WTC11 (cell line): Measurements from ENCODE around the gene SLC22A31. TPM values are rescaled to one million over a fixed set of nuclear protein-coding genes. Genes with fewer than 3 reads are reported as not detected.

Experiments used
- ATAC-seq: fragments of 200-7000 bp; cut with Tn5 transposase; 2 replicates; pipeline ENCODE4 v1.10.0; 2021; ENCODE audit warnings: mild to moderate bottlenecking, moderate library complexity
- CTCF ChIA-PET: fragments of 300-600 bp; sonication (Branson Sonifier 250); formaldehyde crosslinking; loops from one replicate; lab custom pipeline; 2021; ENCODE audit warnings: antibody characterized with exemption; lab: Charles Lee
- POLR2A ChIA-PET: fragments of 350-600 bp; sonication (Branson Sonifier 250); formaldehyde crosslinking; loops from one replicate; lab custom pipeline; 2021; ENCODE audit warnings: antibody characterized with exemption; lab: Charles Lee
- DNase-seq: peaks from one replicate; pipeline ENCODE4 v3.0.0; 2021; ENCODE audit warnings: low spot score
- H3K27ac Mint-ChIP-seq: 2 replicates; pipeline ENCODE4 v1.8.0; 2021; ENCODE audit warnings: mixed read lengths
- H3K27me3 Mint-ChIP-seq: 2 replicates; pipeline ENCODE4 v1.8.0; 2021; ENCODE audit warnings: low read depth, mild to moderate bottlenecking, moderate library complexity, mixed read lengths
- H3K36me3 Mint-ChIP-seq: 2 replicates; pipeline ENCODE4 v1.8.0; 2021; ENCODE audit warnings: mixed read lengths
- H3K4me1 Mint-ChIP-seq: 2 replicates; pipeline ENCODE4 v1.8.0; 2022; ENCODE audit warnings: mixed read lengths
- H3K4me3 Mint-ChIP-seq: 2 replicates; pipeline ENCODE4 v1.8.0; 2021; ENCODE audit warnings: mild to moderate bottlenecking, moderate library complexity, mixed read lengths
- H3K9me3 Mint-ChIP-seq: 2 replicates; pipeline ENCODE4 v1.8.0; 2021; ENCODE audit warnings: mixed read lengths
- GABPB1 ChIP-seq: sonication (generic); formaldehyde crosslinking; IDR thresholded peaks from 2 replicates; pipeline ENCODE4 v1.8.1; 2023; ENCODE audit warnings: mild to moderate bottlenecking, missing genetic modification reagents
- GRHL2 ChIP-seq: fragments of 250-450 bp; sonication (Bioruptor Pico); IDR thresholded peaks from 2 replicates; pipeline ENCODE4 v1.8.0; 2022; ENCODE audit warnings: mild to moderate bottlenecking, moderate library complexity; ENCODE audit not compliant: insufficient replicate concordance, severe bottlenecking
- KAT7 ChIP-seq: sonication (generic); formaldehyde crosslinking; IDR thresholded peaks from 2 replicates; pipeline ENCODE4 v1.8.1; 2023; ENCODE audit warnings: missing genetic modification reagents, mild to moderate bottlenecking, borderline replicate concordance
- MYBL2 ChIP-seq: sonication (generic); formaldehyde crosslinking; IDR thresholded peaks from 2 replicates; pipeline ENCODE4 v1.8.1; 2023; ENCODE audit warnings: mild to moderate bottlenecking, moderate library complexity, missing genetic modification reagents
- NFATC4 ChIP-seq: fragments of 250-450 bp; sonication (Bioruptor Pico); IDR thresholded peaks from 2 replicates; pipeline ENCODE4 v1.9.0; 2021; ENCODE audit warnings: mild to moderate bottlenecking
- NR2C2 ChIP-seq: sonication (generic); formaldehyde crosslinking; IDR thresholded peaks from 2 replicates; pipeline ENCODE4 v1.8.0; 2022; ENCODE audit warnings: mild to moderate bottlenecking, missing genetic modification reagents
- SMAD3 ChIP-seq: sonication (generic); formaldehyde crosslinking; IDR thresholded peaks from 2 replicates; pipeline ENCODE4 v1.8.0; 2022; ENCODE audit warnings: missing genetic modification reagents, mild to moderate bottlenecking, borderline replicate concordance
- TP53 ChIP-seq: sonication (generic); formaldehyde crosslinking; IDR thresholded peaks from 2 replicates; pipeline ENCODE4 v1.8.1; 2023; ENCODE audit warnings: mild to moderate bottlenecking, missing genetic modification reagents
- ZNF232 ChIP-seq: sonication (generic); formaldehyde crosslinking; IDR thresholded peaks from 2 replicates; pipeline ENCODE4 v1.8.0; 2022; ENCODE audit warnings: mild to moderate bottlenecking, missing genetic modification reagents
- ZNF317 ChIP-seq: sonication (generic); formaldehyde crosslinking; IDR thresholded peaks from 2 replicates; pipeline ENCODE4 v1.8.1; 2023; ENCODE audit warnings: low read depth, mild to moderate bottlenecking, moderate library complexity, missing genetic modification reagents, borderline replicate concordance
- ZNF416 ChIP-seq: fragments of 250-450 bp; sonication (Bioruptor Pico); IDR thresholded peaks from 2 replicates; pipeline ENCODE4 v1.9.0; 2021; ENCODE audit warnings: mild to moderate bottlenecking, inconsistent platforms
- ZSCAN18 ChIP-seq: fragments of 250-450 bp; sonication (Bioruptor Pico); IDR thresholded peaks from 2 replicates; pipeline ENCODE4 v2.1.2; 2022; ENCODE audit warnings: mild to moderate bottlenecking, moderate library complexity
- total RNA-seq: library from RNA; stranded (reverse); gene quantifications from 3 replicates; pipeline ENCODE4 v1.2.3, GENCODE V29; 2021
- TF ChIP-seq, protein P1 (sequence below): fragments of 250-450 bp; sonication (Bioruptor Pico); IDR thresholded peaks from 2 replicates; pipeline ENCODE4 v1.9.0; 2021; ENCODE audit warnings: mild to moderate bottlenecking
- TF ChIP-seq, protein P2 (sequence below): sonication (generic); formaldehyde crosslinking; IDR thresholded peaks from 2 replicates; pipeline ENCODE4 v1.8.1; 2023; ENCODE audit warnings: mild to moderate bottlenecking, missing genetic modification reagents
- TF ChIP-seq, protein P3 (sequence below): fragments of 250-450 bp; sonication (Bioruptor Pico); IDR thresholded peaks from 2 replicates; pipeline ENCODE4 v1.9.0; 2021; ENCODE audit warnings: mild to moderate bottlenecking, borderline replicate concordance
- TF ChIP-seq, protein P4 (sequence below): sonication (generic); formaldehyde crosslinking; conservative IDR thresholded peaks from 2 replicates; pipeline ENCODE4 v1.8.1; 2022; ENCODE audit warnings: mild to moderate bottlenecking, missing genetic modification reagents
- TF ChIP-seq, protein P5 (sequence below): sonication (generic); formaldehyde crosslinking; IDR thresholded peaks from 2 replicates; pipeline ENCODE4 v1.8.1; 2023; ENCODE audit warnings: mild to moderate bottlenecking, missing genetic modification reagents
- TF ChIP-seq, protein P6 (sequence below): sonication (generic); formaldehyde crosslinking; IDR thresholded peaks from 2 replicates; pipeline ENCODE4 v1.8.1; 2022; ENCODE audit warnings: low read depth, mild to moderate bottlenecking, moderate library complexity, missing genetic modification reagents, borderline replicate concordance

The SLC22A31 gene
- total RNA-seq, 1 experiment from 2014 or later: 12.1 TPM

DNA sequence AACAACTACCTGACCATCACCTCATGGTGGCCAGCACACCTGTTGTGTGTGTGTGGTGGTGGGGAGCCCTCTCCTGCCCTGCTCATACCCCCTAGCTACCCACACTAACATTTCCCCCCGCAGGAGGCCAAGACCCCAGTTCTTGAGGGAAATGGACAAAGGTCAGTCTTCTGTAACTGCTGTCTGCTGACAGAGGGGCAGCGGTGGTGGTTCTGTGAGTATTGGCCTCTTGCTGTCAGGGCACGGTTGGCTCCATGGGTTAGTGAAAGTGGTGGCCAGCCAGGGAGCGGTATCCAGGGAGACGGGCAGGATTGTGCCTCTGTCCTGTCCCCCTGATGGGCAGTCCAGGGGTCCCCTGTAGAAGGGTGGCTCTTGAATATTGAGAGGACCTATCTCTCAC, 43.3 kb upstream of the SLC22A31 start (continued):
- no peak for TF ChIP-seq ZNF317 (CRISPR knock-in tag)
- TF ChIP-seq GRHL2 (CRISPR knock-in tag): no peak
- TF ChIP-seq, protein P1, sequence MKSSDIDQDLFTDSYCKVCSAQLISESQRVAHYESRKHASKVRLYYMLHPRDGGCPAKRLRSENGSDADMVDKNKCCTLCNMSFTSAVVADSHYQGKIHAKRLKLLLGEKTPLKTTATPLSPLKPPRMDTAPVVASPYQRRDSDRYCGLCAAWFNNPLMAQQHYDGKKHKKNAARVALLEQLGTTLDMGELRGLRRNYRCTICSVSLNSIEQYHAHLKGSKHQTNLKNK: no peak
- TF ChIP-seq, protein P2, sequence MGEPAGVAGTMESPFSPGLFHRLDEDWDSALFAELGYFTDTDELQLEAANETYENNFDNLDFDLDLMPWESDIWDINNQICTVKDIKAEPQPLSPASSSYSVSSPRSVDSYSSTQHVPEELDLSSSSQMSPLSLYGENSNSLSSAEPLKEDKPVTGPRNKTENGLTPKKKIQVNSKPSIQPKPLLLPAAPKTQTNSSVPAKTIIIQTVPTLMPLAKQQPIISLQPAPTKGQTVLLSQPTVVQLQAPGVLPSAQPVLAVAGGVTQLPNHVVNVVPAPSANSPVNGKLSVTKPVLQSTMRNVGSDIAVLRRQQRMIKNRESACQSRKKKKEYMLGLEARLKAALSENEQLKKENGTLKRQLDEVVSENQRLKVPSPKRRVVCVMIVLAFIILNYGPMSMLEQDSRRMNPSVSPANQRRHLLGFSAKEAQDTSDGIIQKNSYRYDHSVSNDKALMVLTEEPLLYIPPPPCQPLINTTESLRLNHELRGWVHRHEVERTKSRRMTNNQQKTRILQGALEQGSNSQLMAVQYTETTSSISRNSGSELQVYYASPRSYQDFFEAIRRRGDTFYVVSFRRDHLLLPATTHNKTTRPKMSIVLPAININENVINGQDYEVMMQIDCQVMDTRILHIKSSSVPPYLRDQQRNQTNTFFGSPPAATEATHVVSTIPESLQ (CRISPR knock-in tag): no peak
- no peak for TF ChIP-seq SMAD3 (CRISPR knock-in tag)
- TF ChIP-seq, protein P3, sequence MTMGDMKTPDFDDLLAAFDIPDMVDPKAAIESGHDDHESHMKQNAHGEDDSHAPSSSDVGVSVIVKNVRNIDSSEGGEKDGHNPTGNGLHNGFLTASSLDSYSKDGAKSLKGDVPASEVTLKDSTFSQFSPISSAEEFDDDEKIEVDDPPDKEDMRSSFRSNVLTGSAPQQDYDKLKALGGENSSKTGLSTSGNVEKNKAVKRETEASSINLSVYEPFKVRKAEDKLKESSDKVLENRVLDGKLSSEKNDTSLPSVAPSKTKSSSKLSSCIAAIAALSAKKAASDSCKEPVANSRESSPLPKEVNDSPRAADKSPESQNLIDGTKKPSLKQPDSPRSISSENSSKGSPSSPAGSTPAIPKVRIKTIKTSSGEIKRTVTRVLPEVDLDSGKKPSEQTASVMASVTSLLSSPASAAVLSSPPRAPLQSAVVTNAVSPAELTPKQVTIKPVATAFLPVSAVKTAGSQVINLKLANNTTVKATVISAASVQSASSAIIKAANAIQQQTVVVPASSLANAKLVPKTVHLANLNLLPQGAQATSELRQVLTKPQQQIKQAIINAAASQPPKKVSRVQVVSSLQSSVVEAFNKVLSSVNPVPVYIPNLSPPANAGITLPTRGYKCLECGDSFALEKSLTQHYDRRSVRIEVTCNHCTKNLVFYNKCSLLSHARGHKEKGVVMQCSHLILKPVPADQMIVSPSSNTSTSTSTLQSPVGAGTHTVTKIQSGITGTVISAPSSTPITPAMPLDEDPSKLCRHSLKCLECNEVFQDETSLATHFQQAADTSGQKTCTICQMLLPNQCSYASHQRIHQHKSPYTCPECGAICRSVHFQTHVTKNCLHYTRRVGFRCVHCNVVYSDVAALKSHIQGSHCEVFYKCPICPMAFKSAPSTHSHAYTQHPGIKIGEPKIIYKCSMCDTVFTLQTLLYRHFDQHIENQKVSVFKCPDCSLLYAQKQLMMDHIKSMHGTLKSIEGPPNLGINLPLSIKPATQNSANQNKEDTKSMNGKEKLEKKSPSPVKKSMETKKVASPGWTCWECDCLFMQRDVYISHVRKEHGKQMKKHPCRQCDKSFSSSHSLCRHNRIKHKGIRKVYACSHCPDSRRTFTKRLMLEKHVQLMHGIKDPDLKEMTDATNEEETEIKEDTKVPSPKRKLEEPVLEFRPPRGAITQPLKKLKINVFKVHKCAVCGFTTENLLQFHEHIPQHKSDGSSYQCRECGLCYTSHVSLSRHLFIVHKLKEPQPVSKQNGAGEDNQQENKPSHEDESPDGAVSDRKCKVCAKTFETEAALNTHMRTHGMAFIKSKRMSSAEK: no peak
- TF ChIP-seq, all 79 proteins: peak for 0

GRCh38 chr16:89242795-89243200, 42.5 kb upstream of the SLC22A31 start:
- Mint-ChIP-seq H3K4me3 (peak overlapping the region; percentile 27; the same call in 1 of the 2 replicates), H3K27ac (no peak overlapping the region), H3K9me3 (peaks cover 8% of the 10 kb centered on the region), H3K36me3 (peaks cover 5% of the 10 kb centered on the region), H3K4me1 (peaks cover 2% of the 10 kb centered on the region; the same call in 1 of the 2 replicates), H3K27me3 (peaks cover 14% of the 10 kb centered on the region)
- ATAC-seq: no peak
- no peak for TF ChIP-seq KAT7 (CRISPR knock-in tag)
- no peak for TF ChIP-seq TP53 (CRISPR knock-in tag)
- TF ChIP-seq MYBL2 (CRISPR knock-in tag): no peak
- POLR2A ChIA-PET: no interaction called here
- CTCF ChIA-PET: interaction anchor here (1.0 kb wide), 1 partner anchor 51 kb away, joined by 3 read pairs; no protein-coding TSS in a partner anchor
- peak; percentile 50 for DNase-seq

- peak; percentile 70 for DNase-seq
- peaks cover 5% of the 10 kb centered on the region for H3K36me3 Mint-ChIP-seq
- peaks cover 13% of the 10 kb centered on the region for H3K27me3 Mint-ChIP-seq
- peak overlapping the region; percentile 98 for H3K27ac Mint-ChIP-seq
- peaks cover 8% of the 10 kb centered on the region for H3K9me3 Mint-ChIP-seq
- H3K4me3 Mint-ChIP-seq: peak overlapping the region; percentile 98
- peaks cover 2% of the 10 kb centered on the region; the same call in 1 of the 2 replicates for H3K4me1 Mint-ChIP-seq
- peak; percentile 81 for ATAC-seq
- ChIA-PET POLR2A (no interaction called here), CTCF (interaction anchor here (0.6 to 2.0 kb wide), 13 partner anchors 24 to 505 kb away, joined by 3 to 13 read pairs (median 3); partner anchors contain the start of genes CPNE7 and ZNF778)
- TF ChIP-seq GABPB1: peak; percentile 75
- no peak for TF ChIP-seq ZSCAN18
- no peak for TF ChIP-seq NFATC4 (CRISPR knock-in tag)
- TF ChIP-seq ZNF232 (CRISPR knock-in tag): no peak
- TF ChIP-seq, protein P4, sequence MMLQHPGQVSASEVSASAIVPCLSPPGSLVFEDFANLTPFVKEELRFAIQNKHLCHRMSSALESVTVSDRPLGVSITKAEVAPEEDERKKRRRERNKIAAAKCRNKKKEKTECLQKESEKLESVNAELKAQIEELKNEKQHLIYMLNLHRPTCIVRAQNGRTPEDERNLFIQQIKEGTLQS: no peak
- no peak for TF ChIP-seq NR2C2 (CRISPR knock-in tag)
- TF ChIP-seq, protein P5, sequence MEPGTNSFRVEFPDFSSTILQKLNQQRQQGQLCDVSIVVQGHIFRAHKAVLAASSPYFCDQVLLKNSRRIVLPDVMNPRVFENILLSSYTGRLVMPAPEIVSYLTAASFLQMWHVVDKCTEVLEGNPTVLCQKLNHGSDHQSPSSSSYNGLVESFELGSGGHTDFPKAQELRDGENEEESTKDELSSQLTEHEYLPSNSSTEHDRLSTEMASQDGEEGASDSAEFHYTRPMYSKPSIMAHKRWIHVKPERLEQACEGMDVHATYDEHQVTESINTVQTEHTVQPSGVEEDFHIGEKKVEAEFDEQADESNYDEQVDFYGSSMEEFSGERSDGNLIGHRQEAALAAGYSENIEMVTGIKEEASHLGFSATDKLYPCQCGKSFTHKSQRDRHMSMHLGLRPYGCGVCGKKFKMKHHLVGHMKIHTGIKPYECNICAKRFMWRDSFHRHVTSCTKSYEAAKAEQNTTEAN (CRISPR knock-in tag): peak; percentile 51; the same call in 1 of the 2 replicates
- peak; percentile 61; the same call in 1 of the 2 replicates for TF ChIP-seq ZNF416 (CRISPR knock-in tag)
- TF ChIP-seq, protein P6, sequence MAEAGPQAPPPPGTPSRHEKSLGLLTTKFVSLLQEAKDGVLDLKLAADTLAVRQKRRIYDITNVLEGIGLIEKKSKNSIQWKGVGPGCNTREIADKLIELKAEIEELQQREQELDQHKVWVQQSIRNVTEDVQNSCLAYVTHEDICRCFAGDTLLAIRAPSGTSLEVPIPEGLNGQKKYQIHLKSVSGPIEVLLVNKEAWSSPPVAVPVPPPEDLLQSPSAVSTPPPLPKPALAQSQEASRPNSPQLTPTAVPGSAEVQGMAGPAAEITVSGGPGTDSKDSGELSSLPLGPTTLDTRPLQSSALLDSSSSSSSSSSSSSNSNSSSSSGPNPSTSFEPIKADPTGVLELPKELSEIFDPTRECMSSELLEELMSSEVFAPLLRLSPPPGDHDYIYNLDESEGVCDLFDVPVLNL (CRISPR knock-in tag): no peak
Observed at GRCh38 chr16:89241187-89242007, 41.1 kb upstream of the SLC22A31 start.
